HG02588 (cell line): ENCODE data around the gene NOD1.
"Not testable (repeated sequence)": the region's sequence is repeated elsewhere in the genome, so short reads cannot be mapped to it uniquely, and the experiment has no call there.

ENCODE experiments used
- ATAC-seq: cut with Tn5 transposase; IDR thresholded peaks from one replicate; pipeline ENCODE4 v1.9.1; 2021; ENCODE audit warnings: mild to moderate bottlenecking, moderate library complexity; ENCODE audit not compliant: unreplicated experiment

NOD1 gene

GRCh38 chr7:30478349-30479201 lies at the start of gene NOD1:
TSS of gene NOD1 (minus strand) at chr7:30478784. CDS start at chr7:30456921, 21,863 bp downstream.
- ATAC-seq = peak; percentile 94

GRCh38 chr7:30527297-30527696 lies 48.7 kb upstream of the NOD1 start:
- ATAC-seq = not testable (repeated sequence)

GRCh38 chr7:30526163-30526562 lies 47.6 kb upstream of the NOD1 start:
- no peak for ATAC-seq

GRCh38 chr7:30525429-30525828 lies 46.8 kb upstream of the NOD1 start:
- ATAC-seq = no peak

GRCh38 chr7:30524545-30524944 lies 46.0 kb upstream of the NOD1 start:
- ATAC-seq = no peak

- no peak for ATAC-seq
These were observed 44.9 kb upstream of the NOD1 start for GRCh38 chr7:30523466-30523865.

GRCh38 chr7:30522159-30522558 lies 43.6 kb upstream of the NOD1 start:
- ATAC-seq = no peak

- no peak for ATAC-seq
These were observed 42.9 kb upstream of the NOD1 start for GRCh38 chr7:30521532-30521931.

GRCh38 chr7:30519122-30519521 lies 40.5 kb upstream of the NOD1 start:
- ATAC-seq = no peak

GRCh38 chr7:30515761-30516160 lies 37.2 kb upstream of the NOD1 start:
- no peak for ATAC-seq

- no peak for ATAC-seq
These were observed 36.2 kb upstream of the NOD1 start for GRCh38 chr7:30514776-30515175.

- no peak for ATAC-seq
These were observed 35.6 kb upstream of the NOD1 start for GRCh38 chr7:30514177-30514576.

- ATAC-seq = no peak
These were observed 35.2 kb upstream of the NOD1 start for GRCh38 chr7:30513762-30514161.

- ATAC-seq = no peak
These were observed 33.5 kb upstream of the NOD1 start for GRCh38 chr7:30511973-30512662.

- no peak for ATAC-seq
These were observed 32.9 kb upstream of the NOD1 start for GRCh38 chr7:30511494-30511893.

- ATAC-seq = no peak
These were observed 31.8 kb upstream of the NOD1 start for GRCh38 chr7:30510124-30511075.

GRCh38 chr7:30509171-30509857 lies 30.7 kb upstream of the NOD1 start:
- ATAC-seq = not testable (repeated sequence)

GRCh38 chr7:30507346-30507900 lies 28.8 kb upstream of the NOD1 start:
- not testable (repeated sequence) for ATAC-seq

GRCh38 chr7:30505174-30505697 lies 26.7 kb upstream of the NOD1 start:
- ATAC-seq = peak; percentile 8
